Putamen (tissue), 1 donor: ENCODE data around the gene SBNO2.

Source experiments
- DNase-seq: peaks from one replicate; pipeline ENCODE4 v3.0.0-alpha.2; 2016; ENCODE audit warnings: low spot score

SBNO2 gene

DNA sequence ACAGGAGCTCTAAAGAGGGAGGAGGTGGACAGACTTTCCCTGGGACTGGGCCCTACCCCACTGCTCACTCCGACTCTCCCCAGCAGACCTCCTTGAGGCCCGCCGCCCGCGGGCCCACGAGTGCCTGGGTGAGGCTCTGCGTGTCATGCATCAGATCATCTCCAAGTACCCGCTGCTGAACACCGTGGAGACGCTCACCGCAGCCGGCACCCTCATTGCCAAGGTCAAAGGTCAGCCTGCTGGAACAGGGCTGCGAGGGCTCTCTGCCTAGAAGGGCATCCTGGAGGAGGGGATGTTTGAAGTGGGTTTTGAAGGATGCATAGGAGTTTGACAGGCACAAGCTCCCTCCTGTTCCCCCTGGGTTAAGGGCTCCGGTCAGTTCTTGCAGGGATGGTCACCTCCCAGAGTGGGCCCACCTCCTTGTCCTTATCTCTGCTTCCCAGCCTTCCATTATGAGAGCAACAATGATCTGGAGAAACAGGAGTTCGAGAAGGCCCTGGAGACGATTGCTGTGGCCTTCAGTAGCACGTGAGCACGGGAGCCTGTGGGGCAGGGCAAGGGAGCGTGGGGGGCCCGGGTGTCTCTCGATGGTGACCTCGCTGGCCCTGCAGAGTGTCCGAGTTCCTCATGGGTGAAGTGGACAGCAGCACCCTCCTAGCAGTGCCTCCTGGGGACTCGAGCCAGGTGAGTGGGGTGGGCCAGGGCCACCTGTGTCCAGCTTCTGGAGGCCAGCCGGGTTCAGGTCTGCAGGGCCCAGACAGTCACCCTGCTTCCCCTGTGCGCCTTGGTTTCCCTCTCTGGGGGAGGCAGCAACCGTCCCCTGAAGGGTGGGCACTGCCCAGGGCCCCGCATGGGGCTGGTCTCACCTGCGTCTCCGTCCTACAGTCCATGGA lies 100.8 kb downstream of the SBNO2 start:
- no peak for DNase-seq

DNA sequence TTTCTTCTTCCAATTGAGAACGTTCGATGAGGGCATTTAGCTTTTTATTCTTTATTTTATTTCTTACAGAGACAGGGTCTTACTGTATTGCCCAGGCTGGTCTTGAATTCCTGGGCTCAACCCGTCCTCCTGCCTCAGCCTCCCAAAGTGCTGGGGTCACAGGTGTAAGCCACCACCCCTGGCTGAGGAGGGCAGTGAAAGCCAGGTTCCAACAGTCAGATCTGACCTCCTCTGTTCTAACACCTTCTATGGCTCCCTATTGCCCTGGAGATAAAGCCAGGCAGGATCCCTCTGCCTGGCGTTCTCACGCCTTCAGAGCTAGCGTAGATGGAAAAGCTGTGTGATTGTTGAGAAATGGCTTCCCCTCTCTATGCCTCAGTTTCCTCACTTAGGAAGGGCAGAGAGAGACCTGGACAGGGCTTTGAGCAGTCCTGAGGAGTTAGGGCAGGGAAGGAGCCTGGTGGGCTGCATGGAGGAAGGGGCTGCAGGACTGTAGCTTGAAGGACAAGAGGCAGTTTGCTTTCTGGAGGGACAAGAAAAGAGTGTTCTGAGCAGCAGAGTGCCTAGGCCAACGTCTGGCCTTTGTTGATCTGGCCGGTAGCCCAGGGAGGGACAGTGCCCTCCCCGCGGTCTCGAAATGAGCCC lies 101.6 kb downstream of the SBNO2 start:
- DNase-seq: no peak

DNA sequence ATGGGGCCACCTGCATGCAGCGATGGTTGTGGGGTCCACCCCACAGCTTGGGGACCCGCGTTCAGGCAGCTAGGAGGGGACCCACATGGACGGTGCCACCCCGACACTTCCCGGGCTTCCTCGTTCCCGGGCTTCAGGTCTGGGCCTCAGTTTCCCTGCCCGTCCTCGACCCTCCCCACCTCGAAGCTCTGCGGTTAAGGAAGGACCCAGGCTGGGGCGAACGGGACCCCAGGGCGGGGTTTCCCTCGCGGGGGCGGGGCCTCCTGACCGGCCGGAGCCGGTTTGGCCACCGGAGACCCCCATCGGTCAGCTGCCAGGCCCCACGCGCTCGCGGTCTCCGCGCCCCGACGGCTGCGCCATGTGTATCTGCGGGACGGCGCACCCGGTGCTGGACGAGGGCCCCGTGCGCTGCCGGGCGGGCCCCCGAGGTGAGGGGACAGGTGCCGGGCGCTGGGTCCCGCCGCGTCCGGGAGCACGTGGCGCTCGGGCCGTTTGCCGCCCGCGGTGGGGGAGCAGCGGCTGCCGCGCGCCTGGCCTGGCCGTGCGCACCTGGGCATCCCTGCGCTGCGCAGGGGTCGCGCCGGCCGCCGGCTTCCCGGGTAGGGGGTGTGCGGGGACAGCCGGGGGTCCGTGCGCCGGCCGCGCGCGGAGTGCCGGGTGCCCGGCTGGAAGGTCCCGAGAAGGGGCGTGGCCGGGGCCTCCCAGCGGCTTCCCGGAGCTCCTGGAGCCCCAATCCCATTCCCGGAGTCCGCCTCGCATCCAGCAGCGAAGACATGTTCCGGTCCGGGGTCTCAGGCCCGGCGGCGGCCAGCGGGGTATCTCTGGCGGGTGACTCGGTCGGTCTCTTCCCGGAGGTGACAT lies 102.9 kb downstream of the SBNO2 start:
- no peak for DNase-seq

DNA sequence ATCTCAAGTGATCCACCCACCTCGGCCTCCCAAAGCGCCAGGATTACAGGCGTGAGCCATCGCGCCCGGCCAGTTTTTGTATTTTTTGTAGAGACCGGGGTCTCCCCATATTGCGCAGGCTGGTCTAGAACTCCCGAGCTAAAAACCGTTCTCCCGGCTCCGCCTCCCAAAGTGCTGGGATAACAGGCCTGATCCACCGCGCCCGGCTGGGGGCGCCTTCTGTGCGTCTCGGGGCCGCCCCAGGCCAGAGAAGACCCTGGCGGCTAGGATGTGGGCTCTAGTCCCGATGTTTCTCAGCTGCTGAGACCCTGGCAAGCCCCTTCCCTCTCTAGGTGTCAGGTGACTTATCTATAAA lies 103.5 kb downstream of the SBNO2 start:
- DNase-seq: no peak

DNA sequence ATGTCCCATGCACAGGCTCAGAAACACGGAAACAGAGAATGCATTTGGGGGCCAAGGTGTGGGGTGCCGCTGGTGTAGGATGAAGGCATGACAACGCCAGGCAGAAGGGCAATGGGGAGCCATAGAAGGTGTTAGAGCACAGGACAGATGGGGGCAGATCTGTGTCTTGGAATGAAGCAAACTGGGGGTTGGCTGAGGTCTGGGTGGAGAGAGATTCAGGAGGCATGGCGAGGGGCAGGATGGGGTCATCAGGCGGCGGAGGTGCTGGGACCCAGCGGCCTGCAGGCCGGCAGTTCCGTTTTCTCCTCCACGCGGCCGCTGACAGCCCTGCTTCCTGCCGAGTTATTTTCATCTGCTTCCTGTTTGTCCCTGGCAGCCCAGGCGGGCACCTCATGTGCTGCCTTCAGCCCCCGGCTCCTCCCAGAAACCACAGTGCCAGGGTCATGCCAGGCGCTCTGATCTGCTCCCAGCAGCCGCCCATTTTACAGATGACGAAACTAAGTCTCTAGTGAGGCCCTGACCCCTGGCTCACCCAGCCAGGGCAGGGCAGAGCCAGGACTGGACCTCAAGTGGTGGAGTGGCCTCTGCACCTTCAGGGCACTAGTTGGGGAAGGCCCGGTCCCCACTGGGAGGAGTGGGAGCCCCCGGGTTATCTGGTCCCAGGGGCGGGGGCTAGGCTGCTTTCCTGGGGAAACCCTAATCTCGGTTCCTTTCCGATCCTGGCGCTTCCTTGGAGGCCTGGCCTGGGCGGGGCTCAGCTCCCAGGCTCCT lies 104.9 kb downstream of the SBNO2 start:
- DNase-seq: no peak

- DNase-seq: no peak
Measured at GRCh38 chr19:1068009-1069001, 105.8 kb downstream of the SBNO2 start.

GRCh38 chr19:1067341-1067957 lies 106.6 kb downstream of the SBNO2 start:
- DNase-seq: no peak

DNA sequence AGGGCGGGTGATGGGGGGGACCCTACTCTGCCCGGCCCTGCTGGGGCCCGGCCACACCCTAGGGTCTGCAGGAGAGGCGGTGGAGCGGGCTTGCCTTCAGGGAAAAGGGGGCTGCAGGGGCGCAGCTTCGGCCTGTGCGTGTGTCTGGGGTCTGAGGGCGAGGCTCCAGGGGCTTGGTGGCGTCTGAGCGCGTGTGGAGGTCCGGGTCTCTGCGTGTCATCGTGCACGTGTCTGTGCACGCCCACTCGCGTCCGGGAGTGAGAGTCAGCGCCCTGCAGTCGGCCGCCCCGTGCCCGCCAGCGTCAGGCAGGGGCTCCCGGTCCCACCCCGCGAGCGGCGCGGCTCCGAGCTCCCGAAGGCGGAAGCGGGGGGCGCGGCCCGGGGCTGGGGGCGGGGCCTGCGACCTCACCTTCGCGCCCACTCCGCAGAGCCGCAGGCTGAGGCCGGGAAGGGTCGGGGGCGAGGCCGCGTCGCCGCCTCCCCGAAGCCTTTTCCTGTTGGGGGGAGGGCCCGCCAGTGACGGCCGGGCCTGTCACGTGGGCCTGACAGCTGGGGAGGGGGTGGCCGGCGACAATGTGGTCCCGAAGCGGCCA lies 107.2 kb downstream of the SBNO2 start, which contains the start of gene ARHGAP45:
Gene ARHGAP45, plus strand, starts transcription at position 420 of the 593 bp plus-strand sequence. CDS start 239 bp downstream, outside the sequence.
- DNase-seq: no peak

DNA sequence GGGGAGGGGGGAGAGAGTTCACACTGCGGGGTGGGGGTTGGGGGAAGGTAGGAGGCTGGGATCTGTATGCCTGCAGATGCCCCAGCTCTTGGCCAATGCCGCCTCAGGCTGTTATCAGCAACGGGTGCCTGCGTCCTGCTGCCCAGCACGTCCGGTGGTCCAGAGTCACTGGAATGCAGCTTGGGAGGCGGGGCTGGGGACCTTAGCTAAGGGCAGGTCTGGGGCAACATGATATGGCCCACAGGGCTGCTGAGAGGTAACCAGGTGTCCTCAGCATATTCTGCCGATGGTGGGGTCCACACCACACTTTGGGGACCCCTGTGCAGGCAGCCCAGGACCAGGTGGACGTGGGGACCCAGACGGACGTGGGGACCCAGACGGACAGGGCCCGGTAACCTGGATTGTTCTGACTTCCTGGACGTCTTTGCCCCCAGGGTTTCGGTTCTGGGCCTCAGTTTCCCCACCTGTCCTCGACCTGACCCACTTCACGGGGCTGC lies 107.8 kb downstream of the SBNO2 start:
- DNase-seq: no peak

DNA sequence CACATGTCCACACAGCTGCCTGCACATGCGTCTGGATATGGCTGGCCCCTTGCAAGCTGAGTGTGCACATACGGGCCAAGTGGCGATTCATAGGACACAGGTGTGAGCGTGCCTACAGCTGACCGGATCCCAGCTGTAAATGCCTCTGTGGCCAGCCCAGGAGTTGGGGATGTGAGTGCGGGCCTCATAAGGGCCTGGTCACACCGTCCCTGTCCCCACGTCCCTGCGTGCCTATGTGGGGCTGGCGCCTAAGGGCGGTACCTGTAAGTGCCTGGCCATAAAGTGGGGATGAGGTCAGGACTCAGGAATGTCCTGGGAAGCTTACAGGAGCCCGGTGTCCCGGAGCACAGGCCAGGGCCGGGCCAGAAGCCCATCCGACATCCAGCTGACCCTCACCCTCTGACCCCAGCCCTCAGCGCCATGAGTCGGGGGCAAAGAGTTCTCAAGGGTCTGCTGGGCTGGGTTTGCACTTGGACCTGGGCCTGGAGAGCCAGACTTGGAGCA lies 108.4 kb downstream of the SBNO2 start:
- DNase-seq: no peak

GRCh38 chr19:1064661-1065605 lies 109.1 kb downstream of the SBNO2 start:
- DNase-seq: no peak

- no peak for DNase-seq
Measured at GRCh38 chr19:1063909-1064660, 110.0 kb downstream of the SBNO2 start.

DNA sequence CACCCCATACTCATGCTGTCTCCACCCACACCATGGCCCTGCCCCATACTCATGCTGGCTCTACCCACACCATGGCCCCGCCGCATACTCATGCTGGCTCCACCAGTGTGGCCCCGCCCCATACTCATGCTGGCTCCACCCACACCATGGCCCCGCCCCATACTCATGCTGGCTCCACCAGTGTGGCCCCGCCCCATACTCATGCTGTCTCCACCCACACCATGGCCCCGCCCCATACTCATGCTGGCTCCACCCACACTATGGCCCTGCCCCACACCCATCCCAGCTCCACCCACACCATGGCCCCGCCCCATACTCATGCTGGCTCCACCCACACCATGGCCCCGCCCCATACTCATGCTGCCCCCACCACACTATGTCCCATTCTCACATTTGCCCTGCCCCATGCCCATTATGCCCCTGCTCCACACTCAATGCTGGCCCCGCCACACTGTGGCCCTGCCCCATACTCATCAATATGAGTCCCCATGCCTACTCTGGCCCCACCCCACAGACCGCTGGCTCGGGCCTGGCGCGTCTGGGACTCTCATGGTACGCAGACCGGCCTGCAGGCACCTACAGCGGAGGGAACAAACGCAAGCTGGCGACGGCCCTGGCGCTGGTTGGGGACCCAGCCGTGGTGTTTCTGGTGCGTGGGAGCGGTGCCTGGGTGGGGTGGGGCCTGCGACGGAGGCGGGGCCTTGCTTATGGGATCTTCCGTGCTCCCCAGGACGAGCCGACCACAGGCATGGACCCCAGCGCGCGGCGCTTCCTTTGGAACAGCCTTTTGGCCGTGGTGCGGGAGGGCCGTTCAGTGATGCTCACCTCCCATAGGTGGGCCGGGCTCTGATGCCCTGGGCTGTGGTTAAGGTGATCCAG lies 110.8 kb downstream of the SBNO2 start:
- no peak for DNase-seq

DNA sequence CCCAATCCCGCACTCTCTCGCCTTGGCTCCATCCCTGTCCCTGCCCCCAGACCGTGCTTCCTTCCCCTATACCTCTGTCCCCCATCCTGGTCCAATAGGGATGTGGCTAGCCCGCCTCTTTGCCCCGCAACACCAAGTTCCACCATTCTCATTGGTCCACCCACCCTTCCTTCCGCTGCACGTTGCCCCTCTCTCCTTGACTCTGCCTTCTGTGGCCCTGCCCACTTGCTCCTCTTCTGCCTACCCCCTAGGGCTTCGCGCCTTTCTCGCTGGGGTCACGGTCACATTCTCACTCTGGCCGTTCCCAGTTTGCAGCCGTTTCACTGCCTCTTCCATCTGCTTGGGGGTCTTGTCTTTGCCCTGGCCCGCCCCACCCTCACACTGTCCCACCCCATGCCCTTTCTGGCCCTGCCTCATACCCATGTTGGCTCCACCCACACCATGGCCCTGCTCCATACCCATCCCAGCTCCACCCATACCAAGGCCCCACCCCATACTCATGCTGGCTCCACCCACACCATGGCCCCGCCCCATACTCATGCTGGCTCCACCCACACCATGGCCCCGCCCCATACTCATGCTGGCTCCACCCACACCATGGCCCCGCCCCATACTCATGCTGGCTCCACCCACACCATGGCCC lies 111.6 kb downstream of the SBNO2 start:
- DNase-seq: no peak

GRCh38 chr19:1061987-1062386 lies 112.1 kb downstream of the SBNO2 start:
- DNase-seq: no peak

- DNase-seq: no peak
Measured at GRCh38 chr19:1060689-1061088, 113.4 kb downstream of the SBNO2 start.
